GM03348 (cell line): ENCODE results near the gene ABCA3.

Experiments used
- DNase-seq: peaks from one replicate; pipeline ENCODE4 v3.0.0; 2012; ENCODE audit warnings: low spot score

Gene ABCA3

GRCh38 chr16:2317231-2318020 is 23.1 kb downstream of the ABCA3 start:
- no peak for DNase-seq

- no peak for DNase-seq
Measured at GRCh38 chr16:2308089-2308962, 32.2 kb downstream of the ABCA3 start.

- no peak for DNase-seq
Measured at GRCh38 chr16:2299915-2300192, 40.7 kb downstream of the ABCA3 start.

- no peak for DNase-seq
Measured at GRCh38 chr16:2299121-2299914, 41.2 kb downstream of the ABCA3 start.

GRCh38 chr16:2298621-2299020 is 41.9 kb downstream of the ABCA3 start:
- DNase-seq: no peak

GRCh38 chr16:2297506-2297860 is 43.0 kb downstream of the ABCA3 start:
- no peak for DNase-seq

GRCh38 chr16:2296661-2297505 is 43.6 kb downstream of the ABCA3 start:
- DNase-seq: peak; percentile 81

- no peak for DNase-seq
Measured at GRCh38 chr16:2295056-2295798, 45.3 kb downstream of the ABCA3 start.

- DNase-seq: no peak
Measured at GRCh38 chr16:2292221-2292620, 48.3 kb downstream of the ABCA3 start.

- DNase-seq: no peak
Measured at GRCh38 chr16:2289282-2289681, 51.2 kb downstream of the ABCA3 start.

- no peak for DNase-seq
Measured at GRCh38 chr16:2288726-2289125, 51.8 kb downstream of the ABCA3 start.

- DNase-seq: no peak
Measured at GRCh38 chr16:2287916-2288547, 52.5 kb downstream of the ABCA3 start.

- no peak for DNase-seq
Measured at GRCh38 chr16:2286550-2286949, 54.0 kb downstream of the ABCA3 start.

GRCh38 chr16:2285731-2286191 is 54.8 kb downstream of the ABCA3 start:
- DNase-seq: peak; percentile 45

GRCh38 chr16:2284797-2285576 is 55.5 kb downstream of the ABCA3 start:
- no peak for DNase-seq

GRCh38 chr16:2284001-2284770 is 56.3 kb downstream of the ABCA3 start:
- no peak for DNase-seq

- no peak for DNase-seq
Measured at GRCh38 chr16:2282866-2283555, 57.5 kb downstream of the ABCA3 start.

- no peak for DNase-seq
Measured at GRCh38 chr16:2282262-2282661, 58.3 kb downstream of the ABCA3 start.
